GM18511 (cell line): ENCODE measurements around the gene CD59.
A peak's percentile ranks its signal among the peaks of the same experiment; 100 is the strongest.

Experiments
- ATAC-seq: cut with Tn5 transposase; IDR thresholded peaks from one replicate; pipeline ENCODE4 v1.9.1; 2021; ENCODE audit warnings: mild to moderate bottlenecking, moderate library complexity; ENCODE audit not compliant: unreplicated experiment

The CD59 gene, protein sequence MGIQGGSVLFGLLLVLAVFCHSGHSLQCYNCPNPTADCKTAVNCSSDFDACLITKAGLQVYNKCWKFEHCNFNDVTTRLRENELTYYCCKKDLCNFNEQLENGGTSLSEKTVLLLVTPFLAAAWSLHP

DNA sequence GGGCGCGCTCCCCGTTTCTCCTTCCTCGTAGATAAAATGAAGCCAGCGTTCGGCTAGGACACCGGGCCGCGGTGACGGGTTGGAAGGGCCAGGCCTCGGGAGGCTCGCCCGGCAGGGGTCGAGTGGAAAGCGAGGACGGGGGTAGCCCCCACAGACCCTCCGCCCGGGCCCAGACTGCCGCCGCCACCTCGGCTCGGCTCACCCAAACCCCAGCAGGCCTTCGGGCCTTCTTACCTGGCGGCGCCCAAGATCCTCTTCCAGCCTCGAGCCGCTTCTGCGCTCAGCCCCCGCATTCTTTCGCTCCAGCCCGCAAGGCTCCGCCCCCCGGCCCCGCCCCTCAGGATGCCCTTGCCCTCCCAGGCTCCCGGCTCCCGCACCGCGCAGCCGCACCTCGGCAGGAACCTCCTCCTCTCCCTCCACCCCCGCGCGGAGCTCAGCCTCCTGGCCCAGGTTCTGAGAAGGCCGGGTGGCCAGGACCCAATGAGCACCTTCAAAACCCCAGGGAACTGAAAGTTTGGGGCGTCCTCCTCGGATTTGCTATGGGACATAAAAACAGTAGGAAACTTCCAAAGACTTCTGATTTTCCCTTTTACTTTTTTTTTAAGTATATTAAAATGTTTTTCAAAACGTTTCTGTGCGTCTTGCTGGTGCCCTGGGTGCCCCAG lies at the start of gene CD59:
Gene CD59, minus strand, starts transcription at position 276 of the 665 bp plus-strand sequence. CDS start 13,978 bp downstream, outside the sequence.
- ATAC-seq, result peak; percentile 66

DNA sequence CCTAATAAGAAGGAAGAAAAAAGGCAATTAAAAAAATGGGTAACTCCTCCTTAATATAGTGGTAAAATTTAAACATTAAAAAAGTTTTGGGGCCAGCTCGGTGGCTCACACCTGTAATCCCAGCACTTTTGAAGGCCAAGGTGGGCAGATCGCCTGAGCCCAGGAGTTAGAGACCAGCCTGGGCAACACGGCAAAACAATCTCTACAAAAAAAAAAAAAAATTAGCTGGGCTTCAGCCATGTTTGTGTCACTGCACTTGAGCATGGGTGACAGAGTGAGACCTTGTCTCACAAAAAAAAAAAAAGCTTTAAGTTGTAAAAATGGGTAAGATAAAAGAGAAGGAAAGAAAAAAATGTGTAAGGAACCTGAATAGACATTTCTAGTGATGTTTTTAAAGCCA lies 49.4 kb upstream of the CD59 start:
- ATAC-seq, result no peak

DNA sequence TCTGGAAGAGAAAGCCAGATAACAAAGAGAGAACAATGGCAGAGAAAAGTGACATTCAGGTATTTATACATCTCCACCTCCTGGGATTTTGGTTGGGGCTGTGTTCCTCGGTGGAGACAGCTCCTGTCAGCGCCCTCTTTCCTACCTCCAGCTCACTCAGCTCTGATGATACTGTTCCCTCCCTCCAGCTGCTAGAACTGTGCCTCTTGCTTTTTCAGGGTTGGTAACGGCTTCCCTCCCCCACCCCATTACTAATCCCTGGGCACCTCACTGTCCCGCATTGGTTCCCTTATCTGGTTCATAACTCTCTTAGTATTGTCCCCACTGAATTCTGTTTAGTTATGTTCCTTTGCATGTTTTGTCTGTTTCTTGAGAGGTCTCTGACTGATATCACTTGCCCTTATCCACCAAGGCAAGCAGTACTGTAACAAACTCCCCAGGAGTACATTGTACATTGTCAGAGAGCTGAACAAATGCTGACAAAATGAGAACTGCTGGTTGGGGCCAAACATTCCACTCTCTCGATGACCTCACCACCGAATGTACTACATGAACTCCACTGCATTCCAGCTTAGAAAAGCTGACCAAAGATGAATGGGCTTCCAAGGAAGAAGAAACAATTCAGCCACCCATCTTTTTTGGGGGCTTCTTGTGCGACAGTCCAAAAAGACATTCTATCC lies 43.8 kb upstream of the CD59 start:
- no peak for ATAC-seq

DNA sequence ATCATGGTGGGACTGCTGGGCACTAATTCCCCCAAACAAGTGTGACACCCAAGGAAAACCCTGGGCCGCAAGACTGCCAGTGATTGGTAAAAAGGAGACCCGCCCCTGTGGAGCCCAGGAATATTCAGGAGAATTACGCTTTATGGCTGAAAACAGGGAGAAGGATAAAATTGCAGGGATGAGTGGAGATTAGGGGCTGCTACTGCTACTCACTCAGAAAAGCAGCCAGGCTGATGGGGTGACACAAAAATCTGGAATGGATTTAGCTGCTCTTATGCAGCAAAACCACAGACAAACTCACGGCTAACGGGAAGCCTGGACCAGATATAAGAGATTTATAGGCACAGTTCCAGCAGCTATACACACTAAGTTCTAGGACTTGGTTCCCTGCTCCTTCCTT lies 42.5 kb upstream of the CD59 start:
- ATAC-seq, result no peak

DNA sequence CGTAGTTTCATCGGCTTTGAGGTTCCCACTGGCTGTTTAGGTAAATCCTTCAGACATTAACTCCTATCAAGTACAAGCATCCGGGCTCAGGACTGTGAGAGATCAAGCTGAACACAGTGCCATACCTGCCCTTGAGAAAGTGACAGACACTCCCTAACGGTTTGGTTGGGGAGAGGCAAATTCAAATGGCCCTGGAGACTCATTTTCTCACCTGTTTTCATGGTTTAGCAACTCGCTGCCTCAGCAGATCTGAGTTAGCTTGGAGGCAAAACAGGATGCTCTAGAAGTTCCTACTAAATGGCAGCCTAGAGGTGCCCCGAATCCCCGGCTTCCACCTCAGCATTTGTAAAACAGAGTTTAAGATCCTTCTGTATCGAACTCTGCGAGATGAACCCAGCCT lies 41.7 kb upstream of the CD59 start:
- no peak for ATAC-seq

DNA sequence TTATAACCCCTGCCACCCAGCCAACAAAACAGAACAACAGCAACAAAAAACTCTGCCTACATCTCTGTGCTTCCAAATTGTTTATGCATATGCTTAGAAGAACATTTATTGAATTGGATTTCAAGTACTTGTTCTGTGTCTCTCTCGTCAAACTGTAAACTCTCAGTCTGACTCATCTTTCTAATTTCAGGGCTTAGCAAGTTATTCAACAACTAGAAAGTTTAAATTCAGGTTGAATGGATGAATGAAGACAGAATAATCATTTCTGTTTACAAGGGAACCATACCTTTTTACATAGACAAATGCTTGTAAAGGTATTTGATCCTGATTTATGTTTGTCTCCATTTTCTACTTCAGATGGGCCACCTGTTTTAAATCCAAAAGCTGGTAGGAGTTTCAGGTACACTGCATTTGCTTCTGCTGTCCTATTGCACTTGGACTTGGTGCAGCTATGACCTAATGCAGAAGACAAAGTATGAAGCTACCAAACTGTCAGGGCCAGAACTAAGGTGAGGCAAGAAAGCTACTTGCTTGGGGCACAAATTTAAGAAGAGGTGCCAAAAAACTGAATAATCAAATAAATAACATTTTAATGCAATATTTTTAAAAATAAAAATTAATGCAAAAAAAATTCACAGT lies 39.7 kb upstream of the CD59 start:
- ATAC-seq, result peak; percentile 39

DNA sequence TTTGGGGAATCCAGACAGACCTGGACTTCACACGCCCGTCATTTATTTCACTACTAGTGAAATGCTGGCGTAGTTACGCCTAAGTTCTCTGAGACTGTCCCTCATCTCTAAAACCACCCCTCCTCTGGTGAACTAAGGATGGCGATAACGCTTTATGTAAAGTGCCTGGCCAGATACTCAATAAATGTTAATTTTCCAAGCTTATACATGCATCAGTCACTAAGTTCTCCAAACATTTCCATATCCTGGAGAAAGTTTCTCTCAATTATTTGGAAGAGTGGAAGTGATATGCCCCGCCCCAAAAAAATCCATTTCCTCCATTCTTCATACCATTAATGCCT lies 39.2 kb upstream of the CD59 start:
- no peak for ATAC-seq

DNA sequence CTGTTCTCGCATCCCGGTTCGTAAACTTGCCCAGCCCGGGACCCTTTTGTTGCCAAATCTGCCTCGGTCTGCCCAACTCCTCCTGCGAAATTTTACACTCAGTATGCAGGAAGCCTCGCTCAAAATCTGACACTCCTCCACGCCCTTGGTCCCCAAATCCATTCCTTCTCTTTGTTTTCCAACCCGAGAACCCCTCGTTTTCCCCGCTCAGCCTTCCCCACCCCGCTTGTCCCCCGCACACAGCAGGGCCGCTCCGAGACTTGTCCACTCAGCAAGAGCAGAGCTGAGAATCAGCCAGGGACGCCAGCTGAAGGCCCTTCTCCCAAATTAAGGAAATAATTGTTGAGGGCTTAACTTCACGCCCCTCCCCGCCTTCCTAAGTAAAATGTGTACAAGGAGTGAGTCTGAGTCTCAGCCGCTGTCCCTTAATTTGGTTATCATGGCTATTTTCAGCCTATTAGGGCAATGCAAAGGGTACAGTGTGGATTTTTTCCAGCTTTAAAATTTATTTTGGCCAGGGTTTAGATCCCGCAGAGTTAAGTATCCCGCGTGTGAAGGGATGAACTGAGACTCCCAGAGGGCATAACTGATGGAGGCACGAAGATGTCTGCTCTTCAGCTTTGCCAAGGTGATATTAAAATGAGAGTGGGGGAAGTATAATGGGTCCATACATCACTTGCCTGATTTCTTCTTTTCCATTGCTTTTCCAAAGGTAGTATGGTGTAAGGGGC lies 38.7 kb upstream of the CD59 start:
- no peak for ATAC-seq

DNA sequence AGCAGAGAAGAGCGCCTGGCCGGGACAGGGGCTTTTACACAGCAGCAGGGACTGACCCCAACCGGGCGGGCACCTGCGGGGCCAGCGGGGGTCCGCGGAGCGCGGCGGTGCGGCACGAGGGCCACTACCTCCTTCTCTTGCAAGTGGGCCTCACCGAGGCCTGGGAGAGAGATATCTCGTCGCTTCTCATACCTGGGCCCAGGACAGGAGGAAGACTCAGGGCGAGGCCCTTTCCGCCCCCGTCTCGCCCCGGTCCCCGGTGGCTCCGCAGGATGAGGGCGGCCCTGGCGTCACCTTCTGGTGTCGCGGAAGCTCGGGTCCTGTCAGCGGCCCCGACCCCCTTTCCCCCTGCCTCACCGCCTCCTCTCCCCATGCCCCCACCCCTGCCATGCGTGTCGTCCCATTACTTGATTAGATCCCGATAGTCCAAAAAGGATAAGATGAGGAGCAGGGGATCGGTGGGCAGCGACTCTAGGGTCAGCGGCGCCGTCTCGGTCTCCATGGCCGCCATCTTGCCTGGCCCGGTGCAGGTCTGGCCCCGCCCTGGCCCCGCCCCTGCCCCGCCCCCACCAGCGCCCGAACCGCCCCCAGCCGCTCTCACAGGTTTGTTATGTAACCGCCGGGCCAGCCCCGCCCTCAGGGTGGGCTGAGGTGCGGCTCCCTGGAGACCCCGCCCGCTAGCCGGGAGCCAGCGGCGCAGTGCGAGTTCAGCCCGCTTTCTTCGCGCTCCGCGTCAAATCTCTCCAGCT lies 37.9 kb upstream of the CD59 start, which contains the start of gene FBXO3:
Gene FBXO3, minus strand, starts transcription at position 534 of the 749 bp plus-strand sequence. Its CDS starts 23 bp downstream, at position 511.
- ATAC-seq, result peak; percentile 54

DNA sequence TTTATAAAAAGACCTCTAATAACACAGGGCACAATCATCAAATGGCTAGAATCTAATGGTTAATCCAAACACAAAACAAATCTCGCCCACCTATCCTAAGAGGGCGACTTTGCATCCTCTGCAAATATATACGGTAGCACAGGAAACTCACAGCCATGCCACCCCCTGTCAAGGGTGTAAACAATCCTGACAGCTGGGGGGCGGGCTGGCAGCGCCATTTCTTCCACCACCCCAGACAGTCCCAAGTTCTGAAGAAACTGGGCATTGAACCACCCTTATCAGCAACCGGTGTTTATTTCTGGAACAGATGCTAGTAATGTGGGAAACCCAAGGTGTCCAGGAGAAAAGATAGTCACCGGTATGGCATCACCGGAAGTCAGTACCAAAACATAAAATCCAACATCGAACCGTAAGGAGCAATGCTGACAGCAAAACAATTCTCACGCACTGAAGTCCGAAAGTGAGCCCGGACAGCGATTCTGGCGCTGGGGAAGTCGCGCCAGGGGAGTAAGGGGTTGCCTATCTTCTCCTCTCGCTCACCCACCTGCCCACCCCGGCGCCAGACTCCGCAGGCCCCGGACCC lies 37.3 kb upstream of the CD59 start:
- ATAC-seq, result peak; percentile 32

DNA sequence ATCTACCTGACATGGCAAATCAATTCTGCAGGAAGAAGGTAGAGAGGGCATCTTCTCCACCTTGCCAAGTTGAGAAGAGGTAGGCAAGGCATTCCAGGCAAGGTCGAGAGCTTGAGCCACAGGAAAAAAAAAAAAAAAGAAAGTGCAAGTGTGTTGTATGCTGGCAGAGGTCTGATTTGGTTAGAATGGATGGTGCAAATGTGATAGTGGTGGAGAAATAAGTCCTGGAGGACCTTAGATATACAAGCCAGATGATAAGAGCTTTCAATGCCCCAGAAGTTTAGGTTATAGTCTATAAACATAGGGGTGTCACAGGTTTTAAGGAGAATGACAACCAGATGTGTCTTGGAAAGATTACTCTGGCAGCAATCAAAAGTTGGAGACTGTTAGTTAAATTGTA lies 36.6 kb upstream of the CD59 start:
- ATAC-seq, result no peak

DNA sequence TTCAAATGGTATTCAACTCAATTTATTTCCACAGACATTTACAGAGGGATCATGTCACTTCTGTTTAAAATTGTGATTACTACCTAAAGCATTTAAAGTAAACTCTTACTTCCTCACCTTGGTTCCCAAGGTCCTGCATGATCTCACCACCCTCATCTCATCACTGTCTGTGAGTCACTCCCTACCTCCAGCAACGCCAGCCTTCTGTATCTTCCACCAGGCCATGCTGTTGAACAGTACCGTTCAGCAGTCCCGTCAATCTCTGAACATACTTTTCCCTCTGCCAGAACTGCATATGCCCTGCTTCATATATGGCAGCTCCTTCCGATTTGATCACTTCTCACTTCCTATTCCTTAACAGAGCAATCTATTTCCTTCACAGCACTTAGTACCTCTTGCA lies 36.1 kb upstream of the CD59 start:
- no peak for ATAC-seq

DNA sequence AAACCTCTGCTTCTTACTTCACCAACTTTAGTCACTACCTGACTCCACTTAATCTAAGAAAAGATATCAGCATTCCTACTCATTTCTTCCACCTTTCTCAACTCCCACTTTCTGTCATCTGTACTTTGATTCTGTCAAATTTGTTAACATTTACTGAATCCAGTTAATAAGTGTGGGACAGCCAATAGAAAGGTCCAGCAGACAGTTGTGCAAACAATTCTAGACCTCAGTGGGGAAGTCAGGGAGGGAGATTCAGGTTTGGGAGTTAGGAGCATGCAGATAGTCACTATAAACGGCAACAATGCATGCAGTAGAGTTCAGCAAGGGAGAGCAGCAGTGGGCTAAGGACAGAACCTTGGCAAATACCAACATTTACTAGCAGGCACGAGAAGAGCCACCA lies 34.0 kb upstream of the CD59 start:
- ATAC-seq, result no peak

DNA sequence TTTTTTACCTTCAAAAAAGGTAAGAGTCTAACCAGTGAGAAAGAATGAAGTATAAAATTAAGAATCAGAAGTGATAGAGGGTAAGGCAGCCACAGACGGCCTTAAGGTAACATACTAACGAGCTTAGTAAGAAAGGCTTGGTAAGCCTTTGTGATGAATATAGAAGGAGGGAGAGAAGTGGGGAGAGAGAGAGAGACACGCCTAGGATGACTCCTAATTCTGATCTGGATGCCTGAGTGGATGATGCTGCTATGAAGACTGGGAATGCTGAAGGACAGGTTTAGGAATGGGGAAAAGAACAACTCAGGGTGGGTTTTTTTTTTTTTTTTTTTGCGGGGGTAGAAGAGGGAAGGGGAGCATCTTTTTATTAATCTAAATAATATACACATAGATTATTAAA lies 33.3 kb upstream of the CD59 start:
- no peak for ATAC-seq

DNA sequence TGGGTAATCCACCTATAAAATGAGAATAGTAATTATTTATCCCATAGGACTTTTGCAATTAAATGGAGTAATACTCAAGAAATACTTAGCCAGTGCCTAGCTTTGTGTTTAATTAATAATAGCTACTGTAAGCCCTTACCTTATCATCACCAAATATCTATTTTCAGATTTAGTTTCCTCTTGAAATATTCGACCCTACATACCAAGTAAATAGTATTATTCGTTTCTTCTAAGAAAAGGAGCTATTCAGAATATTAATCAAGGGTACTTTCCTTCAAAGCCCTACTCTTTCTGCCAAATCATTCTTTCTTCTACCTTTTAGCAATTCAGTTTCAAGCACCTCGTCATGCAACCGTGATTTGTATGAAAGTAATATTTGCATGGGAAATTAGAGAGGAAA lies 31.4 kb upstream of the CD59 start:
- no peak for ATAC-seq

DNA sequence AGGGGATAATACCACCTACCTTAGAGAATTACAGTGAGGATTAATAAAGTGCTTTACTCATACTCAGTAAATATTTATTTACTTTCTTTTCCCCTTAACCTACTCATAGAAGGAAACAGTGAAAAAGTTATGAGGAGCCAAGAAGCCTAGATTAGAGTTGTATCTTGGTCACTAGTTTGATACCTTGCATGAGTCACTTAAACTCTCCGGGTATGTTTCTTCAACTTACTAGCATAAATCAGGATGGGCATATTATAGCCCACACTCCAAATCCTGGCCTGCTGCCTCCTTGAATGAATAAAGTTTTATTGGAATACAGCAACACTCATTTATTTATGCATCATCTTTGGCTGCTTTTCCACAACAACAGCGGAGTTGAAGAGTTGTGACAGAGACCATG lies 29.9 kb upstream of the CD59 start:
- ATAC-seq, result no peak

DNA sequence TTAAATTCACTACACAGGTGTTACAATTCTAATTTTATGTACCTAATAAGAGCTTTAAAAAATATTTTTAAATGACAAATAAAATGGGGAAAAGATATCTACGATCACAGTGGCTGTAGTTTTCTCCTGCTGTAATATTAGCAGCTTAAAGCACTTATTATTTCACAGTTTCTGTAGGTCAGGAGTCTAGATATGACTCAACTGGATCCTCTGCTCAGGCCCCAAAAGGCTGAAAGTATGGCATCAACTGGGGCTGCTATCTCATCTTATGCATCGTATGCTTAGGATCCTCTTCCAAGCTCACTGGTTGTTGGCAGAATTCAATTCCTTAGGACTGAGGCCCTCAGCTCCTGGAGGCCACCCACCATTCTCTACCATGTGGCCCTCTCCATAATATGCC lies 25.2 kb upstream of the CD59 start:
- ATAC-seq, result peak; percentile 98

DNA sequence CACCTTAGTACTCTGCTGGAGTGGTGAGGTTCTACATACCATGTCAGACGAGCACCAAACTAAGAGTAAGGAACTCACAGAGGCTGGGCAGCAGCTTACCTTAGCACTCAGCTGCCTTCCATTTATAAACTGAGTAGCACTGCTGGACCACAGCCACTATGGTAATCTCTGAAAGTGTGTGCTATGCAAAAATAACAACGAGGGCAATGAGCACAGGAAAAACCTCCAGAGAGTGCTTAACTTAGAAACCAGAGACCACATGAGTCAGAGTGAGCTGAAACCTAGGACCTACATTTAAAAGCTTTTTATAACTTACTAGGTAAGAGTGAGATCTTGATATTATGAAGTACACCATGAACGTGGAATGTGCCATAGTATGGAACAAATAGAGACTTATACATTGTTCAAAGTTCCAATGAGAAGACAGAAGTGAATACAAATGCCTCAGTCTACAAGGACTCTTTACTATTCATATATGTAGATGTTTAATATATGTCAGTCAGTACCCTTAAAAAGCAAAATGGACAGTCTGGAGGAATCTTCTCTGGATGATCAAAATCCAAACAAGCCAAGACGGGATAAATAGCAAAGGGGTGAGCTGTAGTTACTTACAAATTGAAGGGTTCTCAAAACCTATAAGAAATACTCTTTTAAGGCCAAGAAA lies 17.2 kb upstream of the CD59 start:
- ATAC-seq, result peak; percentile 100

DNA sequence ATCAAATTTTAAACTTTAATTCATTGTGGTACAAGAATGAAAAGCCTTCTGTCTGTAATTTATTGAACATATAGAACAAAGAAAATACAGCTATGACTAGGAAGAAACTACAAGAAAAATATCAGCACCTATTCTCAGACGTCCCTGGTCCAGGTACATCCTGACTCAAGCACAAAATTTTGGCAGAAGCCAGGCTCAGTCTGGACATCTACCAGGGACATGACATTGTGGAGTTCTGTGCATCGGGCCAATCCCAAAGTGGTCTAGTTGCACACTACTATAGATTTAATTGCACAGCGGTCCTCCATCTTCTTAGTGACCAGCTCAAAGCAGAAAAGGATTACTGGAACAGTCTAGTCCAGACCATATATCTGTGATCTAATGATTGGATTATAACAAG lies 15.7 kb upstream of the CD59 start:
- ATAC-seq, result no peak

DNA sequence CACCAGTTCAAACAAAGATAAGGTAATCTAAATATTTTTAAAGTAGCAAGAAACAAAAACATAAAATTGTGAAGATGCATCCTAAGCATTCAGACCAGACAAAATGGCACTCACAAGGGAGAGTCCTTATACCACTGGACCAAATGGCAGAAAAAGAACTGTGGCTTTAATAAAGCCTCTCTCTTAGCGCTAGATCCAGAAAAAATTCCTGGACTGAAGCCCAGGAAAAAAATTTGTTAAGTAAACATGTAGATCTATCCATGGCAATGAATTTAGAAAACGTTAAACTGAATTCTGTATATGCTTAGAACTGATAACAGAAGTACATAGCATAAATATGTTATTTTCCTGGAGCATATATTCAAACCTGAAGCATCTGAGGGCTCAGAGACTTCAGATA lies 11.8 kb upstream of the CD59 start:
- ATAC-seq, result no peak
